SK-N-SH treated with all-trans-retinoic acid at 6 μM for 48 hours (cell line): ENCODE data around the gene ACE.

ENCODE experiments used
- ATAC-seq: fragments of 200-7000 bp; cut with Tn5 transposase; 3 replicates; pipeline ENCODE4 v1.9.1; 2020; ENCODE audit warnings: mild to moderate bottlenecking, moderate library complexity
- ARNTL ChIP-seq: fragments of 450-650 bp; formaldehyde crosslinking; IDR thresholded peaks from 2 replicates; pipeline ENCODE4 v1.5.0; 2020; ENCODE audit warnings: low read depth, mild to moderate bottlenecking, moderate library complexity, borderline replicate concordance
- BACH2 ChIP-seq: fragments of 250-450 bp; sonication (Bioruptor Pico); IDR thresholded peaks from 2 replicates; pipeline ENCODE4 v1.9.0; 2021; ENCODE audit warnings: mild to moderate bottlenecking, borderline replicate concordance
- CREB5 ChIP-seq: fragments of 250-450 bp; sonication (Bioruptor Pico); IDR thresholded peaks from 2 replicates; pipeline ENCODE4 v1.5.1; 2020; ENCODE audit warnings: low read depth, mild to moderate bottlenecking, moderate library complexity
- CSDC2 ChIP-seq: fragments of 250-450 bp; sonication (Bioruptor Pico); IDR thresholded peaks from 2 replicates; pipeline ENCODE4 v1.5.0; 2020; ENCODE audit warnings: mild to moderate bottlenecking, moderate library complexity
- ESRRG ChIP-seq: fragments of 250-450 bp; sonication (Bioruptor Pico); IDR thresholded peaks from 2 replicates; pipeline ENCODE4 v1.6.1; 2021; ENCODE audit warnings: mild to moderate bottlenecking
- GLIS3 ChIP-seq: fragments of 250-450 bp; sonication (Bioruptor Pico); IDR thresholded peaks from 2 replicates; pipeline ENCODE4 v1.5.0; 2020; ENCODE audit warnings: mild to moderate bottlenecking, moderate library complexity
- ISL1 ChIP-seq: fragments of 250-450 bp; sonication (Bioruptor Pico); IDR thresholded peaks from 2 replicates; pipeline ENCODE4 v2.1.2; 2022; ENCODE audit warnings: mild to moderate bottlenecking, moderate library complexity
- OSR1 ChIP-seq: fragments of 250-450 bp; sonication (Bioruptor Pico); IDR thresholded peaks from 2 replicates; pipeline ENCODE4 v1.8.0; 2022; ENCODE audit warnings: moderate library complexity, mild to moderate bottlenecking, inconsistent platforms
- PPARA ChIP-seq: fragments of 250-450 bp; sonication (Bioruptor Pico); IDR thresholded peaks from 2 replicates; pipeline ENCODE4 v1.5.0; 2020; ENCODE audit warnings: mild to moderate bottlenecking, borderline replicate concordance
- RARB ChIP-seq: fragments of 250-450 bp; sonication (Bioruptor Pico); IDR thresholded peaks from 2 replicates; pipeline ENCODE4 v1.8.0; 2021; ENCODE audit warnings: mild to moderate bottlenecking, moderate library complexity
- SNAI2 ChIP-seq: fragments of 250-450 bp; sonication (Bioruptor Pico); IDR thresholded peaks from 2 replicates; pipeline ENCODE4 v1.5.0; 2020; ENCODE audit warnings: mild to moderate bottlenecking, moderate library complexity
- TCF4 ChIP-seq: fragments of 250-450 bp; sonication (Bioruptor Pico); IDR thresholded peaks from 2 replicates; pipeline ENCODE4 v1.8.0; 2021; ENCODE audit warnings: mild to moderate bottlenecking, moderate library complexity, borderline replicate concordance
- TOX ChIP-seq: fragments of 250-450 bp; sonication (Bioruptor Pico); IDR thresholded peaks from 2 replicates; pipeline ENCODE4 v1.8.0; 2021; ENCODE audit warnings: mild to moderate bottlenecking, moderate library complexity, borderline replicate concordance
- ZC3H10 ChIP-seq: fragments of 250-450 bp; sonication (Bioruptor Pico); IDR thresholded peaks from 2 replicates; pipeline ENCODE4 v1.5.1; 2021; ENCODE audit warnings: mild to moderate bottlenecking, moderate library complexity
- ZFP3 ChIP-seq: fragments of 250-450 bp; sonication (Bioruptor Pico); IDR thresholded peaks from 2 replicates; pipeline ENCODE4 v1.5.0; 2020; ENCODE audit warnings: mild to moderate bottlenecking, moderate library complexity
- ZFP30 ChIP-seq: fragments of 450-650 bp; formaldehyde crosslinking; IDR thresholded peaks from 2 replicates; pipeline ENCODE4 v1.5.0; 2022; ENCODE audit warnings: mild to moderate bottlenecking, moderate library complexity
- ZNF565 ChIP-seq: fragments of 450-650 bp; formaldehyde crosslinking; conservative IDR thresholded peaks from 2 replicates; pipeline ENCODE4 v1.5.0; 2020; ENCODE audit warnings: low read depth, mild to moderate bottlenecking, moderate library complexity
- ZNF70 ChIP-seq: fragments of 450-650 bp; formaldehyde crosslinking; IDR thresholded peaks from 2 replicates; pipeline ENCODE4 v1.5.0; 2020; ENCODE audit warnings: mild to moderate bottlenecking, moderate library complexity
- ZNF8 ChIP-seq: fragments of 450-650 bp; formaldehyde crosslinking; IDR thresholded peaks from 2 replicates; pipeline ENCODE4 v1.5.0; 2020; ENCODE audit warnings: mild to moderate bottlenecking, moderate library complexity
- TF ChIP-seq, protein P1 (sequence below): fragments of 250-450 bp; sonication (Bioruptor Pico); IDR thresholded peaks from 2 replicates; pipeline ENCODE4 v1.8.0; 2021; ENCODE audit warnings: low read depth, mild to moderate bottlenecking, moderate library complexity, borderline replicate concordance
- TF ChIP-seq, protein P2 (sequence below): fragments of 250-450 bp; sonication (Bioruptor Pico); IDR thresholded peaks from 2 replicates; pipeline ENCODE4 v1.5.0; 2020; ENCODE audit warnings: mild to moderate bottlenecking, moderate library complexity
- TF ChIP-seq, protein P3 (sequence below): fragments of 250-450 bp; sonication (Bioruptor Pico); IDR thresholded peaks from 2 replicates; pipeline ENCODE4 v1.5.1; 2021; ENCODE audit warnings: mild to moderate bottlenecking, moderate library complexity
- TF ChIP-seq, protein P4 (sequence below): fragments of 250-450 bp; sonication (Bioruptor Pico); IDR thresholded peaks from 2 replicates; pipeline ENCODE4 v1.8.0; 2020; ENCODE audit warnings: mild to moderate bottlenecking, moderate library complexity, borderline replicate concordance

Gene ACE

GRCh38 chr17:63431618-63431938 is 45.3 kb upstream of the ACE start:
- no peak for ATAC-seq
- TF ChIP-seq ZNF8 (CRISPR knock-in tag) (no peak), ZNF70 (CRISPR knock-in tag) (no peak), ARNTL (CRISPR knock-in tag) (no peak), RARB (CRISPR knock-in tag) (no peak), GLIS3 (no peak; the same call in 1 of the 2 replicates), ZNF565 (CRISPR knock-in tag) (no peak; the same call in 1 of the 2 replicates), ZC3H10 (no peak), CREB5 (CRISPR knock-in tag) (no peak), PPARA (CRISPR knock-in tag) (no peak), ESRRG (CRISPR knock-in tag) (no peak), TCF4 (CRISPR knock-in tag) (no peak)
- TF ChIP-seq, protein P1, sequence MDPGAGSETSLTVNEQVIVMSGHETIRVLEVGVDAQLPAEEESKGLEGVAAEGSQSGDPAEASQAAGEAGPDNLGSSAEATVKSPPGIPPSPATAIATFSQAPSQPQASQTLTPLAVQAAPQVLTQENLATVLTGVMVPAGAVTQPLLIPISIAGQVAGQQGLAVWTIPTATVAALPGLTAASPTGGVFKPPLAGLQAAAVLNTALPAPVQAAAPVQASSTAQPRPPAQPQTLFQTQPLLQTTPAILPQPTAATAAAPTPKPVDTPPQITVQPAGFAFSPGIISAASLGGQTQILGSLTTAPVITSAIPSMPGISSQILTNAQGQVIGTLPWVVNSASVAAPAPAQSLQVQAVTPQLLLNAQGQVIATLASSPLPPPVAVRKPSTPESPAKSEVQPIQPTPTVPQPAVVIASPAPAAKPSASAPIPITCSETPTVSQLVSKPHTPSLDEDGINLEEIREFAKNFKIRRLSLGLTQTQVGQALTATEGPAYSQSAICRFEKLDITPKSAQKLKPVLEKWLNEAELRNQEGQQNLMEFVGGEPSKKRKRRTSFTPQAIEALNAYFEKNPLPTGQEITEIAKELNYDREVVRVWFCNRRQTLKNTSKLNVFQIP = no peak

GRCh38 chr17:63431939-63432804 is 44.7 kb upstream of the ACE start:
- ATAC-seq = no peak; the same call in 2 of the 3 replicates
- TF ChIP-seq TOX (no peak), PPARA (CRISPR knock-in tag) (peak; percentile 77; the same call in 1 of the 2 replicates), ZFP30 (CRISPR knock-in tag) (peak; percentile 38; the same call in 1 of the 2 replicates), ESRRG (CRISPR knock-in tag) (0 out of 2 replicates have a peak, but pooled peaks have one; percentile 11), ZNF8 (CRISPR knock-in tag) (peak; percentile 43), BACH2 (CRISPR knock-in tag) (no peak; the same call in 1 of the 2 replicates), CSDC2 (no peak), ARNTL (CRISPR knock-in tag) (no peak), SNAI2 (CRISPR knock-in tag) (peak; percentile 49; the same call in 1 of the 2 replicates), TCF4 (CRISPR knock-in tag) (peak; percentile 99), RARB (CRISPR knock-in tag) (no peak), ZFP3 (CRISPR knock-in tag) (no peak; the same call in 1 of the 2 replicates), ZNF565 (CRISPR knock-in tag) (no peak; the same call in 1 of the 2 replicates), GLIS3 (peak; percentile 83), ZNF70 (CRISPR knock-in tag) (no peak), CREB5 (CRISPR knock-in tag) (peak; percentile 51; the same call in 1 of the 2 replicates), OSR1 (CRISPR knock-in tag) (no peak), ZC3H10 (no peak), ISL1 (CRISPR knock-in tag) (peak; percentile 72)
- TF ChIP-seq, protein P1 = no peak
- TF ChIP-seq, protein P2, sequence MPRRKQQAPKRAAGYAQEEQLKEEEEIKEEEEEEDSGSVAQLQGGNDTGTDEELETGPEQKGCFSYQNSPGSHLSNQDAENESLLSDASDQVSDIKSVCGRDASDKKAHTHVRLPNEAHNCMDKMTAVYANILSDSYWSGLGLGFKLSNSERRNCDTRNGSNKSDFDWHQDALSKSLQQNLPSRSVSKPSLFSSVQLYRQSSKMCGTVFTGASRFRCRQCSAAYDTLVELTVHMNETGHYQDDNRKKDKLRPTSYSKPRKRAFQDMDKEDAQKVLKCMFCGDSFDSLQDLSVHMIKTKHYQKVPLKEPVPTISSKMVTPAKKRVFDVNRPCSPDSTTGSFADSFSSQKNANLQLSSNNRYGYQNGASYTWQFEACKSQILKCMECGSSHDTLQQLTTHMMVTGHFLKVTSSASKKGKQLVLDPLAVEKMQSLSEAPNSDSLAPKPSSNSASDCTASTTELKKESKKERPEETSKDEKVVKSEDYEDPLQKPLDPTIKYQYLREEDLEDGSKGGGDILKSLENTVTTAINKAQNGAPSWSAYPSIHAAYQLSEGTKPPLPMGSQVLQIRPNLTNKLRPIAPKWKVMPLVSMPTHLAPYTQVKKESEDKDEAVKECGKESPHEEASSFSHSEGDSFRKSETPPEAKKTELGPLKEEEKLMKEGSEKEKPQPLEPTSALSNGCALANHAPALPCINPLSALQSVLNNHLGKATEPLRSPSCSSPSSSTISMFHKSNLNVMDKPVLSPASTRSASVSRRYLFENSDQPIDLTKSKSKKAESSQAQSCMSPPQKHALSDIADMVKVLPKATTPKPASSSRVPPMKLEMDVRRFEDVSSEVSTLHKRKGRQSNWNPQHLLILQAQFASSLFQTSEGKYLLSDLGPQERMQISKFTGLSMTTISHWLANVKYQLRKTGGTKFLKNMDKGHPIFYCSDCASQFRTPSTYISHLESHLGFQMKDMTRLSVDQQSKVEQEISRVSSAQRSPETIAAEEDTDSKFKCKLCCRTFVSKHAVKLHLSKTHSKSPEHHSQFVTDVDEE (CRISPR knock-in tag) = peak; percentile 96
- TF ChIP-seq, protein P3, sequence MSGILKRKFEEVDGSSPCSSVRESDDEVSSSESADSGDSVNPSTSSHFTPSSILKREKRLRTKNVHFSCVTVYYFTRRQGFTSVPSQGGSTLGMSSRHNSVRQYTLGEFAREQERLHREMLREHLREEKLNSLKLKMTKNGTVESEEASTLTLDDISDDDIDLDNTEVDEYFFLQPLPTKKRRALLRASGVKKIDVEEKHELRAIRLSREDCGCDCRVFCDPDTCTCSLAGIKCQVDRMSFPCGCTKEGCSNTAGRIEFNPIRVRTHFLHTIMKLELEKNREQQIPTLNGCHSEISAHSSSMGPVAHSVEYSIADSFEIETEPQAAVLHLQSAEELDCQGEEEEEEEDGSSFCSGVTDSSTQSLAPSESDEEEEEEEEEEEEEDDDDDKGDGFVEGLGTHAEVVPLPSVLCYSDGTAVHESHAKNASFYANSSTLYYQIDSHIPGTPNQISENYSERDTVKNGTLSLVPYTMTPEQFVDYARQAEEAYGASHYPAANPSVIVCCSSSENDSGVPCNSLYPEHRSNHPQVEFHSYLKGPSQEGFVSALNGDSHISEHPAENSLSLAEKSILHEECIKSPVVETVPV = peak; percentile 86
- TF ChIP-seq, protein P4, sequence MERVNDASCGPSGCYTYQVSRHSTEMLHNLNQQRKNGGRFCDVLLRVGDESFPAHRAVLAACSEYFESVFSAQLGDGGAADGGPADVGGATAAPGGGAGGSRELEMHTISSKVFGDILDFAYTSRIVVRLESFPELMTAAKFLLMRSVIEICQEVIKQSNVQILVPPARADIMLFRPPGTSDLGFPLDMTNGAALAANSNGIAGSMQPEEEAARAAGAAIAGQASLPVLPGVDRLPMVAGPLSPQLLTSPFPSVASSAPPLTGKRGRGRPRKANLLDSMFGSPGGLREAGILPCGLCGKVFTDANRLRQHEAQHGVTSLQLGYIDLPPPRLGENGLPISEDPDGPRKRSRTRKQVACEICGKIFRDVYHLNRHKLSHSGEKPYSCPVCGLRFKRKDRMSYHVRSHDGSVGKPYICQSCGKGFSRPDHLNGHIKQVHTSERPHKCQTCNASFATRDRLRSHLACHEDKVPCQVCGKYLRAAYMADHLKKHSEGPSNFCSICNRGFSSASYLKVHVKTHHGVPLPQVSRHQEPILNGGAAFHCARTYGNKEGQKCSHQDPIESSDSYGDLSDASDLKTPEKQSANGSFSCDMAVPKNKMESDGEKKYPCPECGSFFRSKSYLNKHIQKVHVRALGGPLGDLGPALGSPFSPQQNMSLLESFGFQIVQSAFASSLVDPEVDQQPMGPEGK (CRISPR knock-in tag) = no peak
